ENCODE measurements around the gene GPR84.

- TF ChIP-seq POLR2AphosphoS5 (IDR thresholded peaks at IDR 0.05; ENCODE audit: low read depth, low read length) (no peak), CTCF (IDR thresholded peaks at IDR 0.05; ENCODE audit: control extremely low read depth in 1 of 3, insufficient read depth in 1 of 3, low read depth in 1 of 3, low read length in 3 of 3) (no peak), RFX5 (IDR thresholded peaks at IDR 0.05; ENCODE audit: borderline replicate concordance, low read depth, low read length) (no peak), EP300 (IDR thresholded peaks at IDR 0.05; ENCODE audit: borderline replicate concordance in 1 of 2, low read depth in 2 of 2, low read length in 2 of 2) (no peak), TAF7 (optimal IDR thresholded peaks at IDR 0.05; ENCODE audit: borderline replicate concordance, low read depth, low read length) (no peak), TCF12 (IDR thresholded peaks at IDR 0.05; ENCODE audit: low read depth, low read length) (no peak), HDAC2 (IDR thresholded peaks at IDR 0.05; ENCODE audit: borderline replicate concordance in 1 of 2, low read depth in 2 of 2, low read length in 2 of 2) (no peak), RAD21 (IDR thresholded peaks at IDR 0.05 in 1 of 2, conservative IDR thresholded peaks at IDR 0.05 in 1 of 2; ENCODE audit: low read depth in 2 of 2, low read length in 2 of 2) (no peak), CBX5 (IDR thresholded peaks at IDR 0.05; ENCODE audit: low read depth, low read length) (no peak), MAX (IDR thresholded peaks at IDR 0.05) (no peak), GTF2F1 (IDR thresholded peaks at IDR 0.05; ENCODE audit: borderline replicate concordance, low read depth, low read length) (no peak), YY1 (IDR thresholded peaks at IDR 0.05; ENCODE audit: low read depth, low read length) (no peak), POLR2A (IDR thresholded peaks at IDR 0.05; ENCODE audit: control extremely low read depth in 1 of 2, low read depth in 2 of 2, low read length in 2 of 2) (no peak), SIX5 (IDR thresholded peaks at IDR 0.05; ENCODE audit: low read depth, low read length) (no peak)
These were observed 31.3 kb upstream of the GPR84 start for GRCh38 chr12:54395545-54395944.

All from H1 (cell line).